Posterior cingulate gyrus (tissue), 11 donors: ENCODE results near the gene MS4A7.

Source experiments
- DNase-seq, 10 donors: peaks; one replicate each; pipeline versions ENCODE4 v3.0.0 to v3.0.0-alpha.2; 2020 to 2021; ENCODE audit warnings: mixed read lengths in 3 of 10
- intact Hi-C: fragments of 100-400 bp; cut with DNase I; formaldehyde crosslinking; loops from one replicate; pipeline ENCODE4 v1.15.1; 2023

The MS4A7 gene

GRCh38 chr11:60370252-60370810 is 8.0 kb upstream of the MS4A7 start:
- intact Hi-C loops = no loop called here
- no peak for DNase-seq

GRCh38 chr11:60370811-60371298 is 7.5 kb upstream of the MS4A7 start:
- intact Hi-C loops = no loop called here
- DNase-seq = no peak

GRCh38 chr11:60371386-60371785 is 6.9 kb upstream of the MS4A7 start:
- intact Hi-C loops = no loop called here
- DNase-seq = no peak

- DNase-seq = no peak
- intact Hi-C loops = no loop called here
Measured at GRCh38 chr11:60371854-60372253, 6.5 kb upstream of the MS4A7 start.

- no peak for DNase-seq
- intact Hi-C loops = no loop called here
Measured at GRCh38 chr11:60372767-60373166, 5.6 kb upstream of the MS4A7 start.

- no peak for DNase-seq
- intact Hi-C loops = no loop called here
Measured at GRCh38 chr11:60375316-60375715, 3.0 kb upstream of the MS4A7 start.

- no peak for DNase-seq
- intact Hi-C loops = no loop called here
Measured at GRCh38 chr11:60376601-60377000, 1.7 kb upstream of the MS4A7 start.

GRCh38 chr11:60377401-60378136 is 763 bp upstream of the MS4A7 start:
- intact Hi-C loops = no loop called here
- peak in 3 of 10 donors; percentile 17 to 24 (median 18) for DNase-seq

GRCh38 chr11:60389279-60389910 is 11.1 kb downstream of the MS4A7 start:
- no peak for DNase-seq
- intact Hi-C loops = no loop called here

- intact Hi-C loops = no loop called here
- DNase-seq = no peak
Measured at GRCh38 chr11:60390419-60390818, 12.1 kb downstream of the MS4A7 start.

- DNase-seq = no peak
- intact Hi-C loops = no loop called here
Measured at GRCh38 chr11:60392361-60392760, 14.0 kb downstream of the MS4A7 start.

GRCh38 chr11:60393016-60393415 is 14.7 kb downstream of the MS4A7 start:
- no peak for DNase-seq
- intact Hi-C loops = no loop called here

GRCh38 chr11:60394666-60395380 is 16.5 kb downstream of the MS4A7 start:
- intact Hi-C loops = no loop called here
- DNase-seq = no peak

- intact Hi-C loops = no loop called here
- DNase-seq = no peak
Measured at GRCh38 chr11:60396382-60396781, 18.1 kb downstream of the MS4A7 start, which contains the start of gene MS4A14. Gene MS4A14, plus strand, starts transcription at chr11:60396459. Its CDS starts 120 bp downstream, at chr11:60396579.

- no peak for DNase-seq
- intact Hi-C loops = no loop called here
Measured at GRCh38 chr11:60396799-60397198, 18.5 kb downstream of the MS4A7 start.

- intact Hi-C loops = no loop called here
Measured at GRCh38 chr11:60420015-60420414, 41.7 kb downstream of the MS4A7 start.

GRCh38 chr11:60422609-60423008 is 44.3 kb downstream of the MS4A7 start:
- intact Hi-C loops = no loop called here
- no peak for DNase-seq

More at GRCh38 chr11:60420015-60420414, 41.7 kb downstream of the MS4A7 start:
- no peak for DNase-seq

GRCh38 chr11:60428517-60428916 is 50.2 kb downstream of the MS4A7 start:
- DNase-seq = no peak
- intact Hi-C loops = no loop called here

- DNase-seq = no peak
- intact Hi-C loops = no loop called here
Measured at GRCh38 chr11:60429272-60429671, 50.9 kb downstream of the MS4A7 start, which contains the start of gene MS4A5. Gene MS4A5, plus strand, starts transcription at chr11:60429572. Its CDS starts 103 bp downstream, at chr11:60429675.

GRCh38 chr11:60431251-60431650 is 52.9 kb downstream of the MS4A7 start:
- no peak for DNase-seq
- intact Hi-C loops = no loop called here

GRCh38 chr11:60433401-60433800 is 55.1 kb downstream of the MS4A7 start:
- intact Hi-C loops = no loop called here

More at GRCh38 chr11:60433401-60433800, 55.1 kb downstream of the MS4A7 start:
- DNase-seq = no peak
